HFFc6 (cell line): ENCODE data around the gene ANKH. TPM values are rescaled to one million over a fixed set of nuclear protein-coding genes. Genes with fewer than 3 reads are reported as not detected.
A peak's percentile ranks its signal among the peaks of the same experiment; 100 is the strongest.

Experiments
- DNase-seq: peaks from one replicate; pipeline ENCODE4 v3.0.0-alpha.2; 2018
- H3K27ac Mint-ChIP-seq: 2 replicates; pipeline ENCODE4 v1.8.0; 2020; ENCODE audit warnings: mild to moderate bottlenecking, mixed read lengths
- H3K27me3 Mint-ChIP-seq: 2 replicates; pipeline ENCODE4 v1.8.0; 2021; ENCODE audit warnings: mild to moderate bottlenecking, moderate library complexity, mixed read lengths; ENCODE audit not compliant: insufficient read depth
- H3K36me3 Mint-ChIP-seq: 2 replicates; pipeline ENCODE4 v1.8.0; 2021; ENCODE audit warnings: low read depth, mixed read lengths
- H3K4me1 Mint-ChIP-seq: 2 replicates; pipeline ENCODE4 v1.8.0; 2020; ENCODE audit warnings: low read depth, mixed read lengths
- H3K4me3 Mint-ChIP-seq: 2 replicates; pipeline ENCODE4 v1.8.0; 2020; ENCODE audit warnings: mild to moderate bottlenecking, moderate library complexity, mixed read lengths
- H3K9me3 Mint-ChIP-seq: 2 replicates; pipeline ENCODE4 v1.8.0; 2020; ENCODE audit warnings: mild to moderate bottlenecking, mixed read lengths
- total RNA-seq, 6 experiments: library from RNA; stranded (reverse); fragmentation: NEBNext Ultra II Directional; extraction: Animal tissue kit (Norgen Biotek cat#: 25700); gene quantifications; 2 replicates in 1 of 6; 3 replicates in 5 of 6; pipeline ENCODE4 v1.2.3, GENCODE V29; 2021
- TF ChIP-seq, protein P1 (sequence below): fragments of 200-600 bp; sonication (generic); IDR thresholded peaks from 2 replicates; pipeline ENCODE4 v1.5.0; 2021; ENCODE audit warnings: antibody characterized with exemption, mild to moderate bottlenecking

ANKH gene
- total RNA-seq, 6 experiments from 2014 or later, result 32.5 to 35.7 (median 33.0) TPM

- no peak overlapping the region for H3K4me3 Mint-ChIP-seq
- peaks cover 3% of the 10 kb centered on the region for H3K4me1 Mint-ChIP-seq
- H3K27ac Mint-ChIP-seq, result no peak overlapping the region
- no peaks in the 10 kb centered on the region for H3K9me3 Mint-ChIP-seq
- peaks cover 5% of the 10 kb centered on the region for H3K27me3 Mint-ChIP-seq
- TF ChIP-seq, protein P1, sequence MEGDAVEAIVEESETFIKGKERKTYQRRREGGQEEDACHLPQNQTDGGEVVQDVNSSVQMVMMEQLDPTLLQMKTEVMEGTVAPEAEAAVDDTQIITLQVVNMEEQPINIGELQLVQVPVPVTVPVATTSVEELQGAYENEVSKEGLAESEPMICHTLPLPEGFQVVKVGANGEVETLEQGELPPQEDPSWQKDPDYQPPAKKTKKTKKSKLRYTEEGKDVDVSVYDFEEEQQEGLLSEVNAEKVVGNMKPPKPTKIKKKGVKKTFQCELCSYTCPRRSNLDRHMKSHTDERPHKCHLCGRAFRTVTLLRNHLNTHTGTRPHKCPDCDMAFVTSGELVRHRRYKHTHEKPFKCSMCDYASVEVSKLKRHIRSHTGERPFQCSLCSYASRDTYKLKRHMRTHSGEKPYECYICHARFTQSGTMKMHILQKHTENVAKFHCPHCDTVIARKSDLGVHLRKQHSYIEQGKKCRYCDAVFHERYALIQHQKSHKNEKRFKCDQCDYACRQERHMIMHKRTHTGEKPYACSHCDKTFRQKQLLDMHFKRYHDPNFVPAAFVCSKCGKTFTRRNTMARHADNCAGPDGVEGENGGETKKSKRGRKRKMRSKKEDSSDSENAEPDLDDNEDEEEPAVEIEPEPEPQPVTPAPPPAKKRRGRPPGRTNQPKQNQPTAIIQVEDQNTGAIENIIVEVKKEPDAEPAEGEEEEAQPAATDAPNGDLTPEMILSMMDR, result no peak
- no peaks in the 10 kb centered on the region for H3K36me3 Mint-ChIP-seq
- no peak for DNase-seq
Measured at GRCh38 chr5:14908172-14908571, 36.6 kb upstream of the ANKH start.

DNA sequence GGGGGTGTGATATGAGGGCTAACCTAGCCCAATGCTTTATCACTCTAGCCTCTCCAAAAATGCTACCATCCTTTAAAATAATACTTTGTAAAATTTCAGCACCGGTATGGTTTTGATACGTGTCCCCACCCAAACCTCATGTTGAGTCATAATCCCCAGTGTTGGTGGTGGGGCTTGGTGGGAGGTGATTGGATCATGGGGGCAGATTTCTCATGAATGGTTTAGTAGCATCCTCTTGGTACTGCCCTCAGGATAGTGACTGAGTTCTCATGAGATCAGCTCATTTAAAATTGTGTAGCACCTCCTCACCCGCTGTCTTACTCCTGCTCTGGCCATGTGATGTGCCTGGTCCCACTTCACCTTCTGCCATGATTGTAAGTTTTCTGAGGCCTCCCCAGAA lies 35.0 kb upstream of the ANKH start:
- Mint-ChIP-seq H3K27ac (no peak overlapping the region), H3K27me3 (peaks cover 5% of the 10 kb centered on the region), H3K36me3 (no peaks in the 10 kb centered on the region), H3K4me1 (peaks cover 11% of the 10 kb centered on the region), H3K4me3 (no peak overlapping the region), H3K9me3 (no peaks in the 10 kb centered on the region)
- no peak for DNase-seq
- TF ChIP-seq, protein P1, result no peak

DNA sequence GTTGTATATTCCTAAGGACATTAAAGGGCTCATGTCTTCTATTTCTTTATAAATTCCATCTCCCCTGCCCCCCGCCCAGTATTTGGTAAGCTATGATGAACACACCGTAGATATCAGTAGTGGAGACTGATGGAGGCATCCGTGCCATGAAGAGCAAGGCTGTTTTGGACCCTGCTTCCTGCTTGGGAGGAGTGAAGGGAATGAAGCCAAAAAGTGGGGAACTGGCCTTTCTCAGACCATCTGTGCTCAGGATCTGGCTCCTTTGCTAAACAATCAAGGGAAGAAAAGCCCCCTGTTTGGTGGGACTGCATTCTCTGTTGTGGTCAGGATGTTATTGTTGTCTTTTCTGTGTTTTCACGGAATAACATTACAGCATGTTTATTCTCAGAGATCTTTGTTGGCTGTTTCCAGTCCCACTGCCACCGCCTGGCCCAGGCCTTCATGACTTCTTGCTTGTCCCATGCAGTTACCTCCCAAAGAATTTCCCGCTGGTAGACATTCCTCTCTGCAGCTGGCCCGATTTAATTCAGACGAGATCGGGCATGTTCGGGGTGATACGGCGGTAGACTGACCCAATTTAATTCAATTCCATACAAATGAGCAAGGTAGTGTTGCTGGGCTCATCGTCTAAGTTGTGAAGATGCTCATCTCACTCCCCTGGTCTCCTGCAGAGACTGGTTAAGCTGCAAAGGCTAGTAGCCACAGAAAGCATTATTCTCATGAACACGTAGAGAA lies 31.4 kb upstream of the ANKH start:
- TF ChIP-seq, protein P1, result no peak
- DNase-seq, result no peak
- H3K4me3 Mint-ChIP-seq, result no peak overlapping the region
- no peaks in the 10 kb centered on the region for H3K9me3 Mint-ChIP-seq
- H3K27me3 Mint-ChIP-seq, result peaks cover 5% of the 10 kb centered on the region
- no peaks in the 10 kb centered on the region for H3K36me3 Mint-ChIP-seq
- no peak overlapping the region for H3K27ac Mint-ChIP-seq
- peaks cover 27% of the 10 kb centered on the region for H3K4me1 Mint-ChIP-seq

GRCh38 chr5:14901462-14902051 lies 30.0 kb upstream of the ANKH start:
- peak; percentile 67 for DNase-seq
- Mint-ChIP-seq H3K9me3 (no peaks in the 10 kb centered on the region), H3K4me3 (peak overlapping the region; percentile 54), H3K4me1 (peaks cover 30% of the 10 kb centered on the region), H3K27me3 (peaks cover 5% of the 10 kb centered on the region), H3K27ac (peak overlapping the region; percentile 84), H3K36me3 (no peaks in the 10 kb centered on the region)
- TF ChIP-seq, protein P1, result no peak

- Mint-ChIP-seq H3K27ac (peak overlapping the region; percentile 84), H3K4me1 (peaks cover 30% of the 10 kb centered on the region), H3K9me3 (no peaks in the 10 kb centered on the region), H3K36me3 (no peaks in the 10 kb centered on the region), H3K4me3 (peak overlapping the region; percentile 54), H3K27me3 (peaks cover 5% of the 10 kb centered on the region)
- DNase-seq, result peak; percentile 37
- TF ChIP-seq, protein P1, result no peak
Measured at GRCh38 chr5:14900693-14901461, 29.3 kb upstream of the ANKH start.
